GM19193 (cell line): ENCODE data around the gene CTSK.

Experiments
- POLR2A ChIP-seq: IDR thresholded peaks from 4 replicates; pipeline ENCODE4 v1.6.1; 2011; ENCODE audit not compliant: insufficient read depth, insufficient read length; ENCODE audit errors: extremely low read depth

Gene CTSK

GRCh38 chr1:150808121-150808520 is at the start of gene CTSK:
Gene CTSK (minus strand): TSS chr1:150808260. CDS start chr1:150806805, 1,455 bp downstream.
- peak; percentile 22 for TF ChIP-seq POLR2A

GRCh38 chr1:150846473-150847146 is 38.5 kb upstream of the CTSK start:
- no peak for TF ChIP-seq POLR2A

GRCh38 chr1:150843474-150843873 is 35.4 kb upstream of the CTSK start:
- TF ChIP-seq POLR2A = no peak

- TF ChIP-seq POLR2A = no peak
These were observed 34.9 kb upstream of the CTSK start for GRCh38 chr1:150842964-150843363.

GRCh38 chr1:150842343-150842742 is 34.3 kb upstream of the CTSK start:
- no peak for TF ChIP-seq POLR2A

- TF ChIP-seq POLR2A = no peak
These were observed 33.6 kb upstream of the CTSK start for GRCh38 chr1:150841626-150842025.

- no peak for TF ChIP-seq POLR2A
These were observed 28.2 kb upstream of the CTSK start for GRCh38 chr1:150836129-150836773.

- TF ChIP-seq POLR2A = no peak
These were observed 24.5 kb upstream of the CTSK start for GRCh38 chr1:150832597-150832996.

- no peak for TF ChIP-seq POLR2A
These were observed 21.7 kb upstream of the CTSK start for GRCh38 chr1:150829751-150830150.

GRCh38 chr1:150826299-150826698 is 18.2 kb upstream of the CTSK start:
- TF ChIP-seq POLR2A = no peak

- TF ChIP-seq POLR2A = no peak
These were observed 12.9 kb upstream of the CTSK start for GRCh38 chr1:150820730-150821512.

GRCh38 chr1:150815871-150816270 is 7.8 kb upstream of the CTSK start:
- no peak for TF ChIP-seq POLR2A

GRCh38 chr1:150813028-150813707 is 5.1 kb upstream of the CTSK start:
- TF ChIP-seq POLR2A = no peak

GRCh38 chr1:150810958-150811659 is 3.0 kb upstream of the CTSK start:
- TF ChIP-seq POLR2A = no peak
